Measurements from ENCODE around the gene NFIX.
A peak's percentile ranks its signal among the peaks of the same experiment; 100 is the strongest.

Gene NFIX

GRCh38 chr19:13115936-13116281, 120.6 kb downstream of the NFIX start:
- no peak for DNase-seq

- DNase-seq: peak; percentile 91
Observed at GRCh38 chr19:13116282-13117175, 121.3 kb downstream of the NFIX start, which contains the start of gene TRMT1. TRMT1 (minus strand) TSS chr19:13116740; CDS start chr19:13116399, 341 bp downstream.

- no peak for DNase-seq
Observed at GRCh38 chr19:13117176-13117771, 122.0 kb downstream of the NFIX start.

GRCh38 chr19:13117772-13118423, 122.6 kb downstream of the NFIX start, which contains the start of gene NACC1:
NACC1 (plus strand) TSS chr19:13118264; CDS start chr19:13135208, 16,944 bp downstream.
- DNase-seq: peak; percentile 80

GRCh38 chr19:13118424-13119193, 123.3 kb downstream of the NFIX start:
- peak; percentile 67 for DNase-seq

GRCh38 chr19:13119627-13120026, 124.4 kb downstream of the NFIX start:
- DNase-seq: no peak

GRCh38 chr19:13120031-13120430, 124.8 kb downstream of the NFIX start:
- DNase-seq: no peak

- DNase-seq: no peak
Observed at GRCh38 chr19:13120817-13121216, 125.5 kb downstream of the NFIX start.

- DNase-seq: no peak
Observed at GRCh38 chr19:13121551-13122274, 126.4 kb downstream of the NFIX start.

- no peak for DNase-seq
Observed at GRCh38 chr19:13122275-13122878, 127.1 kb downstream of the NFIX start.

GRCh38 chr19:13122980-13123957, 128.0 kb downstream of the NFIX start:
- no peak for DNase-seq

GRCh38 chr19:13127051-13127450, 131.8 kb downstream of the NFIX start:
- no peak for DNase-seq

- DNase-seq: no peak
Observed at GRCh38 chr19:13127811-13128575, 132.7 kb downstream of the NFIX start.

GRCh38 chr19:13128583-13128982, 133.3 kb downstream of the NFIX start:
- no peak for DNase-seq

GRCh38 chr19:13129384-13129783, 134.1 kb downstream of the NFIX start:
- DNase-seq: no peak

GRCh38 chr19:13130886-13131490, 135.7 kb downstream of the NFIX start:
- no peak for DNase-seq

GRCh38 chr19:13132471-13133180, 137.4 kb downstream of the NFIX start:
- DNase-seq: no peak

- DNase-seq: no peak
Observed at GRCh38 chr19:13133241-13133870, 138.1 kb downstream of the NFIX start.

All from NCI-H226 (cell line).